Fibroblast of pulmonary artery (primary cell): ENCODE data around the gene RANBP3.

Source experiments
- DNase-seq: peaks from one replicate; pipeline ENCODE4 v3.0.0-alpha.2; 2010; ENCODE audit warnings: low read depth
- H3K4me3 ChIP-seq: replicated peaks from 2 replicates; pipeline ENCODE4 v1.5.1; 2011; ENCODE audit warnings: low read depth, mild to moderate bottlenecking, control low read depth, low read length, moderate library complexity
- CTCF ChIP-seq: IDR thresholded peaks from 2 replicates; pipeline ENCODE4 v1.5.1; 2011; ENCODE audit warnings: mild to moderate bottlenecking, control low read depth, low read length, inconsistent platforms; ENCODE audit errors: missing control alignments

RANBP3 gene

GRCh38 chr19:5907241-5907640, 70.7 kb downstream of the RANBP3 start:
- no peak for TF ChIP-seq CTCF
- no peak overlapping the region for H3K4me3 ChIP-seq
- DNase-seq = peak; percentile 24

- no peak for TF ChIP-seq CTCF
- DNase-seq = no peak
- peak overlapping the region; percentile 100 for H3K4me3 ChIP-seq
These were observed 72.7 kb downstream of the RANBP3 start for GRCh38 chr19:5905114-5905778.

GRCh38 chr19:5904352-5905113, 73.4 kb downstream of the RANBP3 start, which contains the start of gene VMAC:
Gene VMAC, plus strand, starts transcription at chr19:5904872. Its CDS starts 19 bp downstream, at chr19:5904891.
- peak; percentile 100 for DNase-seq
- H3K4me3 ChIP-seq = peak within 1 kb of the TSS; percentile 100
- no peak for TF ChIP-seq CTCF

GRCh38 chr19:5903624-5904351, 74.2 kb downstream of the RANBP3 start, which contains the start of gene NDUFA11:
Gene NDUFA11, minus strand, starts transcription at chr19:5903790. Its CDS starts 82 bp downstream, at chr19:5903708.
- H3K4me3 ChIP-seq = peak within 1 kb of the TSS; percentile 100
- DNase-seq = peak; percentile 96
- no peak for TF ChIP-seq CTCF

- DNase-seq = peak; percentile 49
- no peak for TF ChIP-seq CTCF
- H3K4me3 ChIP-seq = peak overlapping the region; percentile 100
These were observed 74.8 kb downstream of the RANBP3 start for GRCh38 chr19:5903056-5903623.

GRCh38 chr19:5900976-5901375, 77.0 kb downstream of the RANBP3 start:
- no peak overlapping the region for H3K4me3 ChIP-seq
- TF ChIP-seq CTCF = no peak
- no peak for DNase-seq
